DND-41 (cell line): Measurements from ENCODE around the gene SPTSSB.

Experiments
- ATAC-seq: fragments of 200-7000 bp; cut with Tn5 transposase; 3 replicates; pipeline ENCODE4 v1.9.1; 2021; ENCODE audit warnings: low read depth; ENCODE audit not compliant: insufficient read depth
- DNase-seq: peaks from one replicate; pipeline ENCODE4 v3.0.0-alpha.2; 2020
- H2AFZ ChIP-seq: 2 replicates; pipeline ENCODE4 v1.6.0; 2012; ENCODE audit warnings: low read depth, low read length
- H3K27ac ChIP-seq: 2 replicates; pipeline ENCODE4 v1.5.1; 2012; ENCODE audit warnings: low read length, inconsistent platforms
- H3K27me3 ChIP-seq: fragments of 200-600 bp; sonication (generic); 2 replicates; pipeline ENCODE4 v1.6.0; 2012; ENCODE audit warnings: low read length, mild to moderate bottlenecking, inconsistent platforms; ENCODE audit not compliant: insufficient read depth, poor library complexity
- H3K36me3 ChIP-seq: 2 replicates; pipeline ENCODE4 v1.5.1; 2012; ENCODE audit warnings: low read length, inconsistent platforms; ENCODE audit not compliant: insufficient read depth
- H3K4me1 ChIP-seq: 2 replicates; pipeline ENCODE4 v1.5.1; 2012; ENCODE audit warnings: mild to moderate bottlenecking, low read length; ENCODE audit not compliant: insufficient read depth
- H3K4me2 ChIP-seq: 2 replicates; pipeline ENCODE4 v1.6.0; 2012; ENCODE audit warnings: mild to moderate bottlenecking, moderate library complexity, low read length, inconsistent platforms; ENCODE audit not compliant: insufficient read depth
- H3K4me3 ChIP-seq, 2 experiments: fragments of 200-600 bp in 1 of 2; shearing (Covaris generic) in 1 of 2; 2 replicates each; pipeline ENCODE4 v1.5.1; 2012 to 2016; ENCODE audit warnings: inconsistent platforms in 2 of 2, low read length in 2 of 2, mild to moderate bottlenecking in 2 of 2, low read depth in 1 of 2, moderate library complexity in 1 of 2
- H3K79me2 ChIP-seq: 2 replicates; pipeline ENCODE4 v1.6.0; 2012; ENCODE audit warnings: low read length, inconsistent platforms; ENCODE audit not compliant: insufficient read depth
- H3K9ac ChIP-seq: 2 replicates; pipeline ENCODE4 v1.6.0; 2012; ENCODE audit warnings: low read depth, mild to moderate bottlenecking, inconsistent platforms, low read length, moderate library complexity
- H3K9me3 ChIP-seq: 2 replicates; pipeline ENCODE4 v1.5.1; 2012; ENCODE audit warnings: low read length, moderate library complexity, mild to moderate bottlenecking, inconsistent platforms; ENCODE audit not compliant: insufficient read depth, severe bottlenecking
- H4K20me1 ChIP-seq: 2 replicates; pipeline ENCODE4 v1.6.0; 2012; ENCODE audit warnings: low read length; ENCODE audit not compliant: insufficient read depth
- EZH2 ChIP-seq: IDR thresholded peaks from 3 replicates; pipeline ENCODE4 v1.6.1; 2012; ENCODE audit warnings: borderline replicate concordance, low read depth, mild to moderate bottlenecking, moderate library complexity, low read length, inconsistent platforms; ENCODE audit not compliant: severe bottlenecking
- TF ChIP-seq, protein P1 (sequence below): IDR thresholded peaks from 2 replicates; pipeline ENCODE4 v1.5.1; 2012; ENCODE audit warnings: borderline replicate concordance, low read length, moderate library complexity, mild to moderate bottlenecking; ENCODE audit not compliant: poor library complexity, severe bottlenecking; ENCODE audit errors: extremely low read depth

Gene SPTSSB

GRCh38 chr3:161333696-161334095 is 37.6 kb downstream of the SPTSSB start:
- Histone ChIP-seq H3K4me3 (no peak overlapping the region), H3K36me3 (no peaks in the 10 kb centered on the region), H3K4me1 (no peaks in the 10 kb centered on the region), H2AFZ (no peak overlapping the region), H3K27ac (no peak overlapping the region), H3K9ac (no peak overlapping the region), H3K27me3 (no peaks in the 10 kb centered on the region), H3K9me3 (no peaks in the 10 kb centered on the region), H3K79me2 (no peaks in the 10 kb centered on the region), H3K4me2 (no peak overlapping the region), H4K20me1 (no peaks in the 10 kb centered on the region)
- TF ChIP-seq EZH2: no peak
- TF ChIP-seq, protein P1, sequence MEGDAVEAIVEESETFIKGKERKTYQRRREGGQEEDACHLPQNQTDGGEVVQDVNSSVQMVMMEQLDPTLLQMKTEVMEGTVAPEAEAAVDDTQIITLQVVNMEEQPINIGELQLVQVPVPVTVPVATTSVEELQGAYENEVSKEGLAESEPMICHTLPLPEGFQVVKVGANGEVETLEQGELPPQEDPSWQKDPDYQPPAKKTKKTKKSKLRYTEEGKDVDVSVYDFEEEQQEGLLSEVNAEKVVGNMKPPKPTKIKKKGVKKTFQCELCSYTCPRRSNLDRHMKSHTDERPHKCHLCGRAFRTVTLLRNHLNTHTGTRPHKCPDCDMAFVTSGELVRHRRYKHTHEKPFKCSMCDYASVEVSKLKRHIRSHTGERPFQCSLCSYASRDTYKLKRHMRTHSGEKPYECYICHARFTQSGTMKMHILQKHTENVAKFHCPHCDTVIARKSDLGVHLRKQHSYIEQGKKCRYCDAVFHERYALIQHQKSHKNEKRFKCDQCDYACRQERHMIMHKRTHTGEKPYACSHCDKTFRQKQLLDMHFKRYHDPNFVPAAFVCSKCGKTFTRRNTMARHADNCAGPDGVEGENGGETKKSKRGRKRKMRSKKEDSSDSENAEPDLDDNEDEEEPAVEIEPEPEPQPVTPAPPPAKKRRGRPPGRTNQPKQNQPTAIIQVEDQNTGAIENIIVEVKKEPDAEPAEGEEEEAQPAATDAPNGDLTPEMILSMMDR: no peak
- ATAC-seq (no peak), DNase-seq (no peak)

- H2AFZ ChIP-seq: no peak overlapping the region
- no peaks in the 10 kb centered on the region for H3K9me3 ChIP-seq
- H3K36me3 ChIP-seq: no peaks in the 10 kb centered on the region
- DNase-seq (no peak), ATAC-seq (no peak)
- no peak overlapping the region for H3K27ac ChIP-seq
- no peaks in the 10 kb centered on the region for H3K4me1 ChIP-seq
- no peaks in the 10 kb centered on the region for H4K20me1 ChIP-seq
- H3K9ac ChIP-seq: no peak overlapping the region
- no peaks in the 10 kb centered on the region for H3K79me2 ChIP-seq
- no peak overlapping the region for H3K4me2 ChIP-seq
- peaks cover 3% of the 10 kb centered on the region for H3K27me3 ChIP-seq
- no peak overlapping the region for H3K4me3 ChIP-seq
- TF ChIP-seq EZH2: no peak
- TF ChIP-seq, protein P1: no peak
Observed at GRCh38 chr3:161332792-161333191, 38.5 kb downstream of the SPTSSB start.

GRCh38 chr3:161325059-161325458 is 46.3 kb downstream of the SPTSSB start:
- Histone ChIP-seq H3K4me2 (no peak overlapping the region), H3K27ac (no peak overlapping the region)
- no peak for DNase-seq

More at GRCh38 chr3:161325059-161325458, 46.3 kb downstream of the SPTSSB start:
- Histone ChIP-seq H3K9ac (no peak overlapping the region), H3K4me1 (no peaks in the 10 kb centered on the region), H3K4me3 (no peak overlapping the region), H4K20me1 (no peaks in the 10 kb centered on the region), H3K79me2 (no peaks in the 10 kb centered on the region), H3K9me3 (peaks cover 3% of the 10 kb centered on the region), H2AFZ (no peak overlapping the region), H3K36me3 (no peaks in the 10 kb centered on the region), H3K27me3 (peaks cover 6% of the 10 kb centered on the region)
- no peak for ATAC-seq
- TF ChIP-seq, protein P1: no peak
- no peak for TF ChIP-seq EZH2
